Measurements from ENCODE around the gene BBIP1. TPM values are rescaled to one million over a fixed set of nuclear protein-coding genes. Genes with fewer than 3 reads are reported as not detected.
A peak's percentile ranks its signal among the peaks of the same experiment; 100 is the strongest.

BBIP1 gene
- total RNA-seq, 1 experiment from 2014 or later = 32.9 TPM

DNA sequence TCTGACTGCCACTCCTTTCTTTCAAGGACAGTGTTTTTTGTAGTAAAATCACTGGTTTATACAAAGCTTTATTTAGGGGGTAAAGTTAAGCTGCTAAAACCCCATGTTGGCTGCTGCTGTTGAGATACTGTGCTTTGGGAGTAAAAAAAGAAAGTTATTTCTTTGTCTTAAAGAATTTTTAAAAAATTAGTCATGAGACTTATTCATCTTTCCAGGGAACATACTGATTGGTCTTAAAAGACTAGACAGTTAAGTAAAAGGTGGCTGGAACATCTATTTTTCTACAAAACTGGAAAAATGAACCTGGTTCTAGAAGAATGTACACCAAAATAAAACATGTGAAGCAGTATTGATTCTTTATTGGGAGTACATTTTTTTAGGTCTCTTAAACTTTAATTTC is 20.6 kb downstream of the BBIP1 start:
- H3K27me3 ChIP-seq (replicated peaks; ENCODE audit: insufficient read depth, low read depth, low read length, poor library complexity) = no peaks in the 10 kb centered on the region
- no peaks in the 10 kb centered on the region for H3K36me3 ChIP-seq (ENCODE audit: insufficient read depth, low read length, poor library complexity, severe bottlenecking)
- intact Hi-C loops (cut with micrococcal nuclease; ENCODE audit: unreplicated experiment) = no loop called here
- H3K4me3 ChIP-seq (ENCODE audit: low read depth, low read length, poor library complexity, severe bottlenecking) = no peak overlapping the region
- DNase-seq (ENCODE audit: low spot score) = no peak
- TF ChIP-seq EZH2 (IDR thresholded peaks at IDR 0.05; ENCODE audit: borderline replicate concordance, low read depth, low read length, poor library complexity, severe bottlenecking) = no peak
- TF ChIP-seq, protein P1, sequence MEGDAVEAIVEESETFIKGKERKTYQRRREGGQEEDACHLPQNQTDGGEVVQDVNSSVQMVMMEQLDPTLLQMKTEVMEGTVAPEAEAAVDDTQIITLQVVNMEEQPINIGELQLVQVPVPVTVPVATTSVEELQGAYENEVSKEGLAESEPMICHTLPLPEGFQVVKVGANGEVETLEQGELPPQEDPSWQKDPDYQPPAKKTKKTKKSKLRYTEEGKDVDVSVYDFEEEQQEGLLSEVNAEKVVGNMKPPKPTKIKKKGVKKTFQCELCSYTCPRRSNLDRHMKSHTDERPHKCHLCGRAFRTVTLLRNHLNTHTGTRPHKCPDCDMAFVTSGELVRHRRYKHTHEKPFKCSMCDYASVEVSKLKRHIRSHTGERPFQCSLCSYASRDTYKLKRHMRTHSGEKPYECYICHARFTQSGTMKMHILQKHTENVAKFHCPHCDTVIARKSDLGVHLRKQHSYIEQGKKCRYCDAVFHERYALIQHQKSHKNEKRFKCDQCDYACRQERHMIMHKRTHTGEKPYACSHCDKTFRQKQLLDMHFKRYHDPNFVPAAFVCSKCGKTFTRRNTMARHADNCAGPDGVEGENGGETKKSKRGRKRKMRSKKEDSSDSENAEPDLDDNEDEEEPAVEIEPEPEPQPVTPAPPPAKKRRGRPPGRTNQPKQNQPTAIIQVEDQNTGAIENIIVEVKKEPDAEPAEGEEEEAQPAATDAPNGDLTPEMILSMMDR (conservative IDR thresholded peaks at IDR 0.05; ENCODE audit: low read depth, low read length) = no peak
- no peaks in the 10 kb centered on the region for H3K9me3 ChIP-seq (ENCODE audit: low read depth, low read length, poor library complexity, severe bottlenecking)
- H3K27ac ChIP-seq (ENCODE audit: low read depth, low read length, poor library complexity, severe bottlenecking) = no peak overlapping the region
- POLR2A ChIA-PET (ENCODE audit: low non-redundant PET) = interaction anchor here (0.8 kb wide), 1 partner anchor 188 kb away, joined by 45 read pairs; no protein-coding TSS in a partner anchor
- TSS peak; percentile 68 for BruUV-seq (replicated peaks)
- CTCF ChIA-PET = no interaction called here
- peaks cover 9% of the 10 kb centered on the region for H3K4me1 ChIP-seq (ENCODE audit: insufficient read depth, low read length, poor library complexity, severe bottlenecking)

DNA sequence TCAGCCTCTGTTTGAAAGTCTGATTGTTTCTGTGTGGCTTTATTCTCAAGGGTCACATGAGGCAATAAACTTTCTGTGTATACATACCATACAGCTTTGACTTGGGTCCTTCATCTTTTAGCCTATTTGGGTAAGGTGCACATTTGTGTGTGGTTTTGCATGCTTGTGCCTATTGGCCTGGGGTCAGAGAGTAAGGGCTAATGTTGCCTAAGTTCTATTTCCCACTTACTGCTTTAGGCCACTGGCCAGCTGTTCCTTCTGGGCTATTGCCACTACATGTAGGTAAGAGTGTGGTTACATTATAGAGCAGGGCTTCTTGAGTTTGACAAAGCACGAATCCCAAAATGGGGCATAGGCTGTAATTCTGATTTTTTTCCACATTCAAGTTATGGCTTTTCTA is 21.8 kb downstream of the BBIP1 start:
- DNase-seq (ENCODE audit: low spot score) = no peak
- Histone ChIP-seq H3K36me3 (ENCODE audit: insufficient read depth, low read length, poor library complexity, severe bottlenecking) (no peaks in the 10 kb centered on the region), H3K27me3 (replicated peaks; ENCODE audit: insufficient read depth, low read depth, low read length, poor library complexity) (no peaks in the 10 kb centered on the region), H3K4me3 (ENCODE audit: low read depth, low read length, poor library complexity, severe bottlenecking) (no peak overlapping the region), H3K9me3 (ENCODE audit: low read depth, low read length, poor library complexity, severe bottlenecking) (no peaks in the 10 kb centered on the region), H3K4me1 (ENCODE audit: insufficient read depth, low read length, poor library complexity, severe bottlenecking) (peaks cover 7% of the 10 kb centered on the region), H3K27ac (ENCODE audit: low read depth, low read length, poor library complexity, severe bottlenecking) (no peak overlapping the region)
- intact Hi-C loops (cut with micrococcal nuclease; ENCODE audit: unreplicated experiment) = no loop called here
- BruUV-seq (replicated peaks) = no TSS peak
- ChIA-PET CTCF (no interaction called here), POLR2A (ENCODE audit: low non-redundant PET) (no interaction called here)
- TF ChIP-seq, protein P1 (conservative IDR thresholded peaks at IDR 0.05; ENCODE audit: low read depth, low read length) = no peak
- TF ChIP-seq EZH2 (IDR thresholded peaks at IDR 0.05; ENCODE audit: borderline replicate concordance, low read depth, low read length, poor library complexity, severe bottlenecking) = no peak

DNA sequence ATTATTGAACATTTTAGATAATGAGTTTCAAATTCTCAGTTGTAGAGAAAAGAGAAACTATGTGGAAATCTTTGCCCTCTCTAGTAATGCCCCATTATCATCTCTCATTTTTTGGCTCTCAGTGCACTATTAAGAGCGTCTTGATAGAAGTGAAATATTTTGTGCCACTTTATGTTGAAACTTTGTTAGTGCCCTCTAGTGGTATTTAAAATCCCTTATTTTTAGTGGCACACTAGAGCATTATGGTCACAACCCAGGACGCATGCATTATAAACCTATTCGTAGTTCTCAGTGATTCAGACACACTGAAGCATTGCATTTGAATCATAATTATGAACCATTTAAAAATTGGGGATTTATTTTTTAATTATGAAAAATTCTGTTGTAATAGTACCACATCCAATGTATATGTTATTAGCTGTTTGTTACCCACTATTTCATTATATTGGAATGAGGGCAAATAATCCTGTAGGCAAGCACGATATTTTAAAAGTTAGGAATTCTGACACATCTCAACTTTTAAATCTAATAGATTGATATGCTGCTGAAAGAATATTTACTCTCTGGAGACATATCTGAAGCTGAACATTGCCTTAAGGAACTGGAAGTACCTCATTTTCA is 25.3 kb downstream of the BBIP1 start:
- Histone ChIP-seq H3K4me3 (ENCODE audit: low read depth, low read length, poor library complexity, severe bottlenecking) (no peak overlapping the region), H3K4me1 (ENCODE audit: insufficient read depth, low read length, poor library complexity, severe bottlenecking) (peaks cover 4% of the 10 kb centered on the region), H3K27ac (ENCODE audit: low read depth, low read length, poor library complexity, severe bottlenecking) (no peak overlapping the region), H3K9me3 (ENCODE audit: low read depth, low read length, poor library complexity, severe bottlenecking) (no peaks in the 10 kb centered on the region), H3K36me3 (ENCODE audit: insufficient read depth, low read length, poor library complexity, severe bottlenecking) (no peaks in the 10 kb centered on the region), H3K27me3 (replicated peaks; ENCODE audit: insufficient read depth, low read depth, low read length, poor library complexity) (no peaks in the 10 kb centered on the region)
- ChIA-PET POLR2A (ENCODE audit: low non-redundant PET) (interaction anchor here (0.6 kb wide), 1 partner anchor 43 kb away, joined by 6 read pairs; no protein-coding TSS in a partner anchor), CTCF (interaction anchor here (1.2 to 1.6 kb wide), 2 partner anchors 25 to 147 kb away, joined by 3 to 4 read pairs; no protein-coding TSS in a partner anchor)
- no TSS peak for BruUV-seq (replicated peaks)
- TF ChIP-seq EZH2 (IDR thresholded peaks at IDR 0.05; ENCODE audit: borderline replicate concordance, low read depth, low read length, poor library complexity, severe bottlenecking) = no peak
- TF ChIP-seq, protein P1 (conservative IDR thresholded peaks at IDR 0.05; ENCODE audit: low read depth, low read length) = peak; percentile 67
- peak; percentile 76 for DNase-seq (ENCODE audit: low spot score)
- intact Hi-C loops (cut with micrococcal nuclease; ENCODE audit: unreplicated experiment) = loop anchor here (1.0 to 5.0 kb wide), 3 partner anchors 147 to 586 kb away; no protein-coding TSS in a partner anchor

All from A673 (cell line).